NCI-H1105 (cell line): Measurements from ENCODE around the gene CYP11A1.

ENCODE experiments used
- DNase-seq: peaks from one replicate; lab custom pipeline; 2025; lab: John Stamatoyannopoulos, UW

The CYP11A1 gene

DNA sequence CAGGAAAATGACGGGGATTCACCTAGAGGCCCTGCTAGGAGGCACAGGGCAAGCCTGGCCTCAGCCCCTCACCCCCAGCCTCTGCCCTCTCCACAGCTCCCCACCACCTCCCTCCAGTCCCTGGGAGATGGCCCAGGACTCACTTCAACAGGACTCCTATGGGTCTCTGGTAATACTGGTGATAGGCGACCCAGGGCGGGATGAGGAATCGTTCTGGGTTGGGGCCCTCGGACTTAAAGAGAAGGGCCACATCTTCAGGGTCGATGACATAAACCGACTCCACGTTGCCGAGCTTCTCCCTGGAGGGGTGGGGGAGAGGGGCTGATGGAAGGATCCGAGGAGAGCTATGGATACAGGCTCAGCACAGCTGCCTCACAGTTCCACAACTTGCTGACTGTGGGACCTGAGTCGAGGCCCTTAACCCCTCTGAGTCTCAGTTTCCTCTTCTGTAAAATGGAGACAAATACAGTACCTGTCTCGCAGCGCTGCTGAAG lies 19.6 kb downstream of the CYP11A1 start:
- DNase-seq = no peak

DNA sequence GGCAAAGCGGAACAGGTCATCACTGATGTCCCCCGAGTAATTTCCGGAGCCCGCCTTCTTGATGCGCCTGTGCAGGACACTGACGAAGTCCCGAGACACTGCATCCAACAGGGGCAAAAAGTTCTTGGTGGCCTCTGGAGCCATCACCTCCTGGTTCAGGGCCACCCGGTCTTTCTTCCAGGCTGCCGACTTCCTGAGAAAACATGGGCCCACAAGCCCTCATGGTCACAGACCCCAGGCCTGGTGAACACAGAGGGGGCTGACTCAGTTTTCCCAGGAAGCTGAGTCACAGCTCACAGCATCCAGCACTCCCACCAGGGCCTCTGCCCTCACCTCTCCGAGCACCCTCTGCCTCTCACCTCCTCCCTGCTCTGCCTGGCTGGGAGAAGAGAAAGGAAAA lies 22.4 kb downstream of the CYP11A1 start:
- DNase-seq = no peak

DNA sequence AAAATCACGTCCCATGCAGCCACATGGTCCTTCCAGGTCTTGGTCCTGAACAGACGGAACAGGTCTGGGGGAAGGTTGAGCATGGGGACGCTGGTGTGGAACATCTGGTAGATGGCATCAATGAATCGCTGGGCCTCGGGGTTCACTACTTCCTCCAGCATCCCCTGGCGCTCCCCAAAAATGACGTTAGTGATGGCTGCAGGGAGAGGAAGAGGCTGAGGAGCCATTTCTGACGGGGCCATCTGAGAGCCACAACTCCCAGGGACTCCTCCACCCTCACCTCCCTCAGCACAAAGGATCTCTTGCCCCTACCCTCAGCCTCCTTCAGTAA lies 23.7 kb downstream of the CYP11A1 start:
- DNase-seq = no peak

DNA sequence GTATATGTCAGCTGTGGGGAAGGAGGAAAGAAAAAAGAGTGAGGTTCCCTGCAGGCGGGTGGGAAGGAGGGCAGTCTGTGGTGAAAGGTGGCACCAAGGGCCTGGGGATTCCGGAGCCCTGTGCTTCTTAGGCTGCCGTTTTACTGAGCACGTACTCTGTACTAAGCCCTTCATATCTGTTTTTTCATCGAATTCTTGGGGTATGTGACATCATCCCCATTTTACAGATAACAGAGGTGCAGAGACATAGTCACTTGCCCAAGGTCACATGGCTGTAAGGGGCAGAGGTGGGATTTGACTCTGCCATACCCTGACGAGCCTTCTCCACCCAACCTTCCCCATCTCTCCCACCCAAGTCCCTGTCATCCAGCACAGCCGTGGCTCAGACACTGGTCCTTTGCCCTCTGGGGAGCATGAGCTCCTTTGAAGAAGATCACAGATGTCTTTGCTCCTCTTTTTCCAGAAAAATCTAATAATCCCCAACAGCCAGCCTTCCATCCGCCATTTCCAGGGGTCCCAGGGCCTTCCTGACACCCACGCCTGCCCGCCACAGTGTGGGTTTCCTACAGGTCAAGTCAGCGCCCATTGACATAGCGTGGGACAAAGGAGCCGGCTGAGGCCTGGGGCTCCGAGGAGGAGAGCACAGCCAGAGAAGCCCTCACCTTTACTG lies 24.2 kb downstream of the CYP11A1 start:
- no peak for DNase-seq

DNA sequence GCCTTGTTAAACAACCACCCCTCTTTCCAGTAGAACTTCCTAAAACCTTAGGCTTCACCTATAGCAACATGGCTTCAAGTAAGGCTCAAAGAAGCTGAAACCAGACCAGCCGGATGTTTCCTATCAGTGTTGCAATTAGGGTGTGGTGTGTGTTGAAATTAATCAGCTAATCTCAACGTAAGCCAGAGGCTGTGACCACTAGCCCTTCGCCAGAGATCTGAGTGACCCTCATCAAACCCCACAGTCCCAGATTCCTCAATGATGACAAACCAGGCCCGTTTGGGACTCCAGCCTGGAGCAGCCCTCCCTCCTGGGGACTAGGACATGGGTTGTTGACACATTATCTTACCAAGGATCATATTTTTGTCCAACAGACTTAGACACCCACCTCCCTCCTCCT lies 27.3 kb downstream of the CYP11A1 start:
- no peak for DNase-seq

DNA sequence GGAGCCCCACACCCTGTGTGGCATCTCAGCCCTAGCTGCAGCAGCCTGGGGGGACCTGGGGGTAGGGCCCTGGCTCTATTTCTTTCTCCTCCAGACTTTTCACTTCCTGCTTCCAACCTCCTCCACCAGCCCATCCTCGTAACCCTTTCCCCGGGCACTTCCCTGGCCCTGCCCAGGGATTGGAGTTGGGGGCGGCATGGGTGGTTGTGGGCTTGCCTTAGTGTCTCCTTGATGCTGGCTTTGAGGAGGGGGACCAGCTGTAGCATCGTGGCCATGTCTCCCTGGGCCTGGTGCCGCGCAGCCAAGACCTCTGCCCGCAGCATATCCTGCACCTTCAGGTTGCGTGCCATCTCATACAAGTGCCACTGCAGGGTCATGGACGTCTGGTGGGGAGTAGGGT lies 28.1 kb downstream of the CYP11A1 start:
- DNase-seq = no peak

DNA sequence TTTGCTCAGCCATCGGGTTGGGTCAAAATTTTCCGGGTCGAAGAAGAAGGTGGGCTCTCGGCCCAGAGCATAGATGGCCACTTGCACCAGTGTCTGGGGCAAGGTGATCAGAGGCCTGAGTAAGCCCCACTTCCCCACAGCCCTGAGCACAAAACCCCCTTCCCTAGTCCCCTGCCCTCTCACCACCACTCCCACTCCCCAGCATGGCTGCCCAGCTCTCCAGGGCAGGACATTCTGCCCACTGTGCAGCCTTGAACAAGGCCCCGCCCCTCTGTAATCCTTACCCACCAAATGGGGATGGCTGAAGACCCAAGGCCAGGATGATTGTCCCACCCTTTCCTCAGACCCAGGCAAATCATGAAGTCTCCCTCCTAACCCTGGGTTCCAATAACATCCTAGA lies 28.8 kb downstream of the CYP11A1 start:
- no peak for DNase-seq

DNA sequence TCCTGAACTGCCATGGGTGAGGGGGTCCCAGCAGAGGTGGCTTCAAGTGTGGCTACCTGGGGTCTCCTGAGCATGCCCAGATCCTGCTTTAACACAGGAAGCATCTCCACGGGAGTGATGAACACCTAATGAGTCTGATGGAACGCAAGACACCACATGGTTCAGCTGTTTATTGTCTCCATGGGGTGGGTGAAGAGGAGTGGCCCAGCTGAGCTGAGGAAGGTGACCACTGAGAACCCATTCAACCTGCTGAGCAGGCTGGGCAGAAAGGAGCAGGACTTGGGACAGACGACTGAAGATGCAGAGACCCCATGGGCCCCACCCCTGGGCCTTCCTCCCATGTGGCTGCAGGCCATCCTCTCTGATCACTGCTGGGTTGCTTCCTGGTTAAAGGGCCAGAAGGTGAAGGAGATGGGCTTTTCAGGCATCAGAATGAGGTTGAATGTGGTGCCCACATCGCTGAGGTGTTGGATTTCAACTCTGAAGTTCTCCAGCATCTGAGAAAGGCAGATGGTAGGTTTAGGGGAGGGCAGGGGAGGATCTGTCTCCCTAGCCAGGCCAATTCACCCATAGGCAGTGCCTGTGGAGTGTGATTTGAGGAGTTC lies 29.7 kb downstream of the CYP11A1 start:
- no peak for DNase-seq

DNA sequence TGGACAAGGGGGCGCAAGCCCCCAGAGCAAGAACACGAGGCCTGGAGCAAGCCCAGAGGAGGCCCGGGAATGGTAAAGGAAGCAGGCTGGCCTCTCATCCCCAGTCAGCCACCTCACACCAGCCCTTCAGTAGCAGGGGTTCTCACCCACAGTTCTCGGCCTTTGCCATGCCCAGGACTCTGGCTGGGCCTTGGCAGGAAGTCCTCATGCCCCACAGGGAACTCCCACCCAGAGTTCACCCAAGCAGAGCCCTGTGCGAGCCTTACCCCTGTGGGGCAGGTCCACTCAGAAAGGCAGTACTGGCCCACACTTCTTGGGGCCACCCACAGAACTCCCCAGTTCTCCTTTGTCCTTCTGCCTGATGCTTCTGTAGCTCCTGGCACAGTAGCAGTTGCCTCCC lies 30.3 kb downstream of the CYP11A1 start:
- no peak for DNase-seq

DNA sequence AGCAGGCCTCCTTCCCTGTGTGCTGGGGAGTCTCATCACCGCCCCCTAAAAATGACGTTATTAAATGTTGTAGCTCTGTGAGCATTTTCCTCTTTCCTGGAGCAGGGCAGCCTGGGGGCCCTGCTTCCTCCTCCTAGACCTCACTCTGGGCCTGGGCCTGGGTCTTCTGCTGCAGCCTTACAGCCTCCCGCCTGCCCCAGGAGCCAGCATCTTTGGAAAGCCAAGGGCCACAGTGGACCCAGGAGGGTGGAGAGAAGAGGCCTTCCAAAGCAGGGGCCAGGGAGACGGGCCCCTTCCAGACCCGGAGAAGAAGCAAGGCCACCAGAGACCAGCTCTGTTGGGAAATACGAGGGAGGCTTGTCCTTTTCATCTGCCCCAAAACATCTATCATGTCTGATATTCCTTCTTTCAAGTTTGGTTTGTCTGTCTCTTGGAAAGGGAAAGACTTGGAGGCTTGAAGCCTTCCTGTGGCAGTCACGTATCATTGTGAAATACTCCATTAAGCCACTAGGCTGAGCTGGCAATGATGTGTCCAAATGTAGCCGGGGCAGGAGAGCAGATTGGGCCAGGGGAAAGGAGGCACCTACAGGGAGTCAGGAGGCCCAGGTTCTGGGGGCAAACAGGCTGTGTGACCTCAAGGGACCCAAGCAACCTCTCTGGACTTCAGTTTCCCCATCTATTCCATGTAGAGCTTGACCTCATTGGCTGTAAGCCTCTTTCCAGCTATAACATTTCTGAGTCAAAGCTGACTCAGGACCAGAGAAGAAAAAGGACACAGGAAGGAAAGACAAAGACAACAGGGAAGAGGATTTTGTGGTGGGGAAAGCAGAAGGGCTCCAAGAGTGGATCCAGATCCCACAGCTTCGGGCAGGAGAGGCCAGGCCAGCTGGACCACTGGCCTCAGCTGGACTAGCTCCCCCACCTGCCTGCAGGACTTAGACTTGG lies 31.1 kb downstream of the CYP11A1 start:
- DNase-seq = no peak

DNA sequence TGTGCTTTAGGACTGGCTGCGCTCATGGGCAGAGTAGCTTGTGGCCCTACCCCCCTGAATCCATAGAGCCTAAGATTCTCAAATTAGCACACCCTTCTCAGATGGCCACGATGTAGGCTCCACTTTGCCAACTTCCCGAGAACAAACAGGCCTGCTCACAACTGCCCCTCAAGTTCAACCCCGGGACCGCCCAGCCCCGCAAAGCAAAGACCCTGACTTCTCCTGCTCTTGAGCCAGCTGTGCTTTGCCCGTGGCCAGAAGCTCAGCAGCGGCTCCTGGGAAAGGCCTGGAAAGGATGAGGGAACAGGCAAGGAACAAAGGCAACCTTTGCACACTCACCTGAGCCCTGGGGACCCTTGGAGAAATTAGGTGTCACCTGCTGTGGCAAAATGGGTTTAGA lies 32.0 kb downstream of the CYP11A1 start:
- DNase-seq = no peak

DNA sequence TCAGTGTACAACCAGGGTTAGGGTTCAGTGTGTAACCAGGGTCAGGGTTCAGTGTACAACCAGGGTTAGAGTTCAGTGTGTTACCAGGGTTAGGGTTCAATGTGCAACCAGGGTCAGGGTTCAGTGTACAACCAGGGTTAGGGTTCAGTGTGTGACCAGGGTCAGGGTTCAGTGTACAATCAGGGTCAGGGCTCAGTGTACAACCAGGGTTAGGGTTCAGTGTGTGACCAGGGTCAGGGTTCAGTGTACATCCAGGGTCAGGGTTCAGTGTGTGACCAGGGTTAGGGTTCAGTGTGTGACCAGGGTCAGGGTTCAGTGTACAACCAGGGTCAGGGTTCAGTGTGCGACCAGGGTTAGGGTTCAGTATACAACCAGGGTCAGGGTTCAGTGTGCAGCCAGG lies 33.3 kb downstream of the CYP11A1 start:
- no peak for DNase-seq

DNA sequence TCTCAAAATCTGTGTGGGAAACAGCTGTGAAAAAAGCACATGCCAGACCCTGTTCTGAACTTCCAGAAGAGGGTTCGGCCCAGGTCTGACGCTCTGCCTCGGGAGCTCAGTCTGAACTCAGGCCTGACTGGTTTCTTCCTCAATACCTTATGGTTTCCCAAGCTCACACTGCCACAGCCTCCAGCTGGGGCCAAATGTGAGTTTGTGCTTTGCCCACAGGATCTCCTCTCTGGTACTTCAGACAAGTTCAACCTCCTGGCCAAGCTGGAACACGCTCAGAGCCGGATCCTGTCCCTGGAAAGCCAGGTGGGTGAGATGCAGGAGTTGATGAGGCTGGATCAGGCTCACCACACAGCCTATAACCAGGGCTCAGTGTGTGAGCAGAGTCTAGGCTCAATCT lies 33.8 kb downstream of the CYP11A1 start:
- DNase-seq = no peak

DNA sequence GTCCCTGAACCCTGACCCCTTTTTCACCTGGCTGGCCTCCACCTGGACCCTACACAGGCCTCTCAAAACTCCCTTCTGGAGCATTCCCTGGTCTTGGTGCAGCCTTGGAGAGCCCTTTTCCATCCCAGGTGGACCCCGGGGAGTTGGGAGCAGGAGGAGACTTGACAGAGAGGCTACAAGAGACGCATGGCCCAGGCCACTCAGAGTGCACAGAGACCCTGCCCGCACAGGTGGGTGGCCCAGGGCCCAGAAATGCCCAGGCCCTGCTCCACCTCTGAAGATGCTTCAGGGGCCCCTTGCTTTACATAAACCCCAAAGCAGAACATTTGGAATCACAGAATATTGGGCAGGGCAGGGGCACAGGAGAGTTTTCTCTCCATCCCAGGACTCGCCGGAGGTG lies 34.4 kb downstream of the CYP11A1 start:
- no peak for DNase-seq

DNA sequence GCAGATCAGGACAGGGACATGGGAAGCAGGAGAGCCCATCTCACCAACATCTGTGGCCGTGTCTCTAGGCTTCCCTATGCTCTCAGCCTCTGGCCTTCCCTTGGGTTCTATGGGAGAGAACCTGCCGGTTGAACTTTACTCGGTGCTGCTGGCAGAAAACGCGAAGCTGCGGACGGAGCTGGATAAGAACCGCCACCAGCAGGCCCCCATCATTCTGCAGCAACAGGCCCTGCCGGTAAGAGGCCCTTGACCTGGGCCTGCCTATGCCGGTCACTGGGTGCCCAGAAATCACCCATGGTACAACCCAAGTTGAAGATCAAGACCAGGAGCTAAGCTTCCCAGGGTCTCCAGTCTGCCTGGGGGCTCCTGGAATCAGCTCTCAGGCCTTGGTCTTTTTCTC lies 34.8 kb downstream of the CYP11A1 start:
- DNase-seq = no peak

DNA sequence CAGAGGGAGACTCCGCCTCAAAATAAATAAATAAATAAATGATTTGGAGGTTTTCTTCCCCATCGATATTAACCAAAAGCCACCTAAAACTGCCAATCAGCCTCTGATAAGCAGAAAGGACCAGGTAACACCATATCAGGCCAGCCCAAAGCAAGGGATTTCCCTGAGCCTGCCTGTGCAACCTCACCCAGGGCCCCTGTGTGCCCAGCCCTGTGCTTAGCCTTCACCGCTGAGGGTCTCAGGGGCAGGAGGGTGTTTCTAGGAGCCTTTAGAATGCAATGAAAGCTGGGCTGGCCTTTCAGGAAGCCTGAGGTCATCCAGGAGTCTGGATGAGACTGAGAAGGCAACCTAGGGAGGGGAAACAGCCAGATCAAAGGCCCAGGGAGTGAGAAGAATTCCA lies 35.4 kb downstream of the CYP11A1 start:
- no peak for DNase-seq

DNA sequence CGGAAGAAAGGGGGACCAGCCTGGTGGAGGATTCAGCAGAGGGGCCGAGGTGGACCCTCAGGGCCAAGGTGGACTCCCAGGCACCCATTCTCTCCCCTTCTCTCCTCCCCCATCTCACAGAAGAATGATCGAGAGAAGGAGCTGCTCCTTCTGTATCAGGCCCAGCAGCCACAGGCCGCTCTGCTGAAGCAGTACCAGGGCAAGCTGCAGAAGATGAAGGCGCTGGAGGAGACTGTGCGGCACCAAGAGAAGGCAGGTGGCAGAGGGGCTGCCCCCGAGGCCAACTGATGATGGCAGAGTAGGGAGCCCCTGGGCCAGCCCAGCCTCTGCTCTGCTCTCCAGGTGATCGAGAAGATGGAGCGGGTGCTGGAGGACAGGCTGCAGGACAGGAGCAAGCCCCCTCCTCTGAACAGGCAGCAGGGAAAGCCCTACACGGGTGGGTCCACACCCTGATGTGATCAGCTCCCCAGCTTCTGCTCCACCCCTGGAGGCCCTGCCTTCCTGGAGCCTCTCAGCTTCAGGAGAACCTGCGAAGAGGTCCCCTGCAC lies 36.5 kb downstream of the CYP11A1 start:
- DNase-seq = no peak

DNA sequence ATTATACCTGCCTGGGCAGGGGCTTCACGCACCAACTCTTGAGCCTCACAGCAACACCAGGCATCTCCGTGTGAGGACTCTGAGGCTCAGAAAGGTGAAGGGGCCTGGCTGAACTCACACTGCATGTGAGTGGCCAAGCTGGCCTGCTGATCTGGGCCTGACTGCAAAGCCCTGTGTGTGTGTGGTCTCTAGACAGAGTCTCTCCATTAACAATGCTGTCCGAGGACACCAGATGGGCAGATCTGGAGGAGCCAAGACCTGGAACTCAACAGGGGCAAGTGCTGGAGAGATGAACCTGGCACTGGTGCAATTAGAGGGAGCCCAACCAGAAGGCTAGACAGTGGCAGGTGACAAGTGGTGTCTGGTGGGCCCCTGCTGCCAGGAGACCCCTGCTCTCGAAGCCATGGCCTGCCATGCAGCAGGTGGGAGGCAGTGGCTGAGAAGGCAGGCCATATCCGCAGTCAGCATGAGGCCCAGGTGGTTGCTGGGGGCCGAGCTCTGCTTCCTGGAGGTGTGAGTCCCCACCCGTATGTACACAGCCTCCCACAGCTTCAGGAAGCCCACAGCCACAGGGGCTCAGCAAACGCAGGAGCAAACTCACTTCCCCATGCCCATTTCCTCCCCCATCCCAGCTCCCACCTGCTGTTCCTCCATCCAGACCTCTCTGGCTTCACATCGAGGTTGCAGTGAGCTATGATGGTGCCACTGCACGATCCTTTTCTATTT lies 39.0 kb downstream of the CYP11A1 start:
- DNase-seq = no peak

DNA sequence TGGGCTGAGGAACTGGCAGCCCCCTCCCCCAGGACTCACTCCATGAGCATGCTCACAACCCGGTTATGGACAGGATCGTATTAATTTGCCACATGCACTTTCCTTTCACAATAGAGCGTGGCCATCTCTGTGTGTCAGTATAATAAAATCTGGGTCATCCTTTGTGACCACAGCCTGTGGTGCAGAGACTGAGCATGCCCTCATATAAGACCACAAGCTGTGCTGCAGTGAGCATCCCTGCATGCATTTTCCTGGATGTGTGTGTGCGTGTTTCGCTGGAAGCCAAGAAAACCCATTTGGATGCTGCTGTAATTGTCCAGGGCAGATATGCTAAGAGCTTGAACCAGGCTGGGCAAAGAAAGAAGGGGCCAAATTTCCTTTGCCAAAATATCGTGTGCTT lies 39.7 kb downstream of the CYP11A1 start:
- no peak for DNase-seq

DNA sequence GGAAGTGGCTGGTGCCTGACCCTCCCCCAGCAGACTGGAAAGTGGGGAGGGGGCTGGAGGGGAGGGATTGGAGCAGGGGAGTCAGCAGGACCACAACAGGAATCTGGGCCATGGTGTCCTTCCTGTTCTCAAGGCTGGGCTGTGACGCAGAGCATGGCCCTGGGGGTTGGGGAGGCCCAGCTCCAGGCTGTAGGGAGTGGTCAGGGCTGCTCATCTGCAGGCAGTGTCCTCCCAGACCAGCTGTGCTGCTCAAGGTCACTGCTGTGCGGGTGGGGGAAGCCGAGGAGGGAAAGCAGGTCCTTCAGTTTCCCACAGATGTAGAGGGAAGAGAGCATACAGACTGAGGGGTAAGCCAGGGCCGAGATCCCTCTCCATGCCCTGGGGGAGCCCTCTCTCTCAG lies 40.7 kb downstream of the CYP11A1 start:
- DNase-seq = no peak

DNA sequence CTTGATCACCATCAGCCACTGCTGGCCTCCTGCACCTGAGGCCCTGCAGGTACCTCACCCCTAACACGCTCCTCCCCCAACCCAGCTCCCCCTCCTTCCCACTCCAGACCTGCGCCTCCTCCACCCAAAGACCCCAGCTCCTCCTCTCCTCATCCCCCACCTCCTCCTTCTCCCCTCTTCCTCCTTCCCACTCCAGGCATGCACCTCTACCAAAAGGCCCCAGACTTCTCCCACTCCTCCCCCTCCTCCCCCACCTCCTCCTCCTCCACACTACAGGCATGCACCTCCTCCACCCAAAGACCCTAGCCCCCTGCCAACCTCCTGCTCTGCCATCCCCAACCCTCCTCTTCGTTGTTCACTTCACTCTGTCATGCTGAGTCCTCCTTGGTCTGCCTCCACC lies 42.7 kb downstream of the CYP11A1 start:
- DNase-seq = no peak

DNA sequence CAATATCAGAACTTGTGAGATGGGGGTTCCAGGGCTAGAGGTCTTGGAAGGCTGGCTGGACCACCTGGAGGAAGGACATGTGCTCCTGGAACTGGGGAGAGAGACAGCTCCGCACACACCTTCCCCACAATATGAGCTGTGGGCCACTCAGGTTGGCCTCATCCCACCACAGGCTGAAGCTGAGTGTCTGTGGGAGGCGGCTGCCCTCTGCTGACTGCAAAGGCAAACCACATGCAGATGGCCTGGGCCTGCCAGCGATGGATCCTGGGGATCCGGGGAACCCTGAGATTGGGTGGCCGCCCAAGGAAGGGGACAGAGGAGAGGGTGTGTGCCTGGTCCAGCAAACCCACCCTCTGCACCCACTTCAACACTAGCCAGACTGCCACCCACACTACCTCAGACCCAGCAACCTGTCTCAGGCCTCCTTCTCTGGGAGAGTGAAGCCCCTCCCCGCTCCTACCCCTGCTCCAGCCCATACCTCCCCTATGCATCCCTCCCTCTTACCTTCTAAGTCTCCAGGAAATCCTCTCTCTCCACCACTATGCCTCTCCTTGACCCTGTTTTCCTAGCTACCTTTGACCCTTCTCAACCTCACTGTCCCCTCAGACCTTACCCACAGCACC lies 44.8 kb downstream of the CYP11A1 start:
- DNase-seq = no peak
